Measurements from ENCODE around the gene EML6. TPM values are rescaled to one million over a fixed set of nuclear protein-coding genes. Genes with fewer than 3 reads are reported as not detected.

Gene EML6
- total and polyA plus RNA-seq, 2 experiments from 2014 or later, result 2.7 to 6.2 TPM

- Histone ChIP-seq H3K4me1 (ENCODE audit: insufficient read depth) (no peaks in the 10 kb centered on the region), H3K27me3 (ENCODE audit: insufficient read depth) (no peaks in the 10 kb centered on the region), H3K27ac (ENCODE audit: low read depth) (no peak overlapping the region), H2AFZ (no peak overlapping the region), H3K4me2 (no peak overlapping the region), H3K4me3 (no peak overlapping the region), H3K36me3 (ENCODE audit: insufficient read depth) (no peaks in the 10 kb centered on the region), H3K9me2 (ENCODE audit: insufficient read depth) (no peaks in the 10 kb centered on the region), H3K79me2 (replicated peaks; ENCODE audit: insufficient read depth) (no peaks in the 10 kb centered on the region), H4K20me1 (replicated peaks; ENCODE audit: insufficient read depth) (no peaks in the 10 kb centered on the region), H3F3A (replicated peaks; ENCODE audit: low read depth) (no peaks in the 10 kb centered on the region)
- H3K27me3 Mint-ChIP-seq (ENCODE audit: insufficient read depth, low read depth, poor library complexity), result peaks cover 2% of the 10 kb centered on the region
- TF ChIP-seq, protein P1, sequence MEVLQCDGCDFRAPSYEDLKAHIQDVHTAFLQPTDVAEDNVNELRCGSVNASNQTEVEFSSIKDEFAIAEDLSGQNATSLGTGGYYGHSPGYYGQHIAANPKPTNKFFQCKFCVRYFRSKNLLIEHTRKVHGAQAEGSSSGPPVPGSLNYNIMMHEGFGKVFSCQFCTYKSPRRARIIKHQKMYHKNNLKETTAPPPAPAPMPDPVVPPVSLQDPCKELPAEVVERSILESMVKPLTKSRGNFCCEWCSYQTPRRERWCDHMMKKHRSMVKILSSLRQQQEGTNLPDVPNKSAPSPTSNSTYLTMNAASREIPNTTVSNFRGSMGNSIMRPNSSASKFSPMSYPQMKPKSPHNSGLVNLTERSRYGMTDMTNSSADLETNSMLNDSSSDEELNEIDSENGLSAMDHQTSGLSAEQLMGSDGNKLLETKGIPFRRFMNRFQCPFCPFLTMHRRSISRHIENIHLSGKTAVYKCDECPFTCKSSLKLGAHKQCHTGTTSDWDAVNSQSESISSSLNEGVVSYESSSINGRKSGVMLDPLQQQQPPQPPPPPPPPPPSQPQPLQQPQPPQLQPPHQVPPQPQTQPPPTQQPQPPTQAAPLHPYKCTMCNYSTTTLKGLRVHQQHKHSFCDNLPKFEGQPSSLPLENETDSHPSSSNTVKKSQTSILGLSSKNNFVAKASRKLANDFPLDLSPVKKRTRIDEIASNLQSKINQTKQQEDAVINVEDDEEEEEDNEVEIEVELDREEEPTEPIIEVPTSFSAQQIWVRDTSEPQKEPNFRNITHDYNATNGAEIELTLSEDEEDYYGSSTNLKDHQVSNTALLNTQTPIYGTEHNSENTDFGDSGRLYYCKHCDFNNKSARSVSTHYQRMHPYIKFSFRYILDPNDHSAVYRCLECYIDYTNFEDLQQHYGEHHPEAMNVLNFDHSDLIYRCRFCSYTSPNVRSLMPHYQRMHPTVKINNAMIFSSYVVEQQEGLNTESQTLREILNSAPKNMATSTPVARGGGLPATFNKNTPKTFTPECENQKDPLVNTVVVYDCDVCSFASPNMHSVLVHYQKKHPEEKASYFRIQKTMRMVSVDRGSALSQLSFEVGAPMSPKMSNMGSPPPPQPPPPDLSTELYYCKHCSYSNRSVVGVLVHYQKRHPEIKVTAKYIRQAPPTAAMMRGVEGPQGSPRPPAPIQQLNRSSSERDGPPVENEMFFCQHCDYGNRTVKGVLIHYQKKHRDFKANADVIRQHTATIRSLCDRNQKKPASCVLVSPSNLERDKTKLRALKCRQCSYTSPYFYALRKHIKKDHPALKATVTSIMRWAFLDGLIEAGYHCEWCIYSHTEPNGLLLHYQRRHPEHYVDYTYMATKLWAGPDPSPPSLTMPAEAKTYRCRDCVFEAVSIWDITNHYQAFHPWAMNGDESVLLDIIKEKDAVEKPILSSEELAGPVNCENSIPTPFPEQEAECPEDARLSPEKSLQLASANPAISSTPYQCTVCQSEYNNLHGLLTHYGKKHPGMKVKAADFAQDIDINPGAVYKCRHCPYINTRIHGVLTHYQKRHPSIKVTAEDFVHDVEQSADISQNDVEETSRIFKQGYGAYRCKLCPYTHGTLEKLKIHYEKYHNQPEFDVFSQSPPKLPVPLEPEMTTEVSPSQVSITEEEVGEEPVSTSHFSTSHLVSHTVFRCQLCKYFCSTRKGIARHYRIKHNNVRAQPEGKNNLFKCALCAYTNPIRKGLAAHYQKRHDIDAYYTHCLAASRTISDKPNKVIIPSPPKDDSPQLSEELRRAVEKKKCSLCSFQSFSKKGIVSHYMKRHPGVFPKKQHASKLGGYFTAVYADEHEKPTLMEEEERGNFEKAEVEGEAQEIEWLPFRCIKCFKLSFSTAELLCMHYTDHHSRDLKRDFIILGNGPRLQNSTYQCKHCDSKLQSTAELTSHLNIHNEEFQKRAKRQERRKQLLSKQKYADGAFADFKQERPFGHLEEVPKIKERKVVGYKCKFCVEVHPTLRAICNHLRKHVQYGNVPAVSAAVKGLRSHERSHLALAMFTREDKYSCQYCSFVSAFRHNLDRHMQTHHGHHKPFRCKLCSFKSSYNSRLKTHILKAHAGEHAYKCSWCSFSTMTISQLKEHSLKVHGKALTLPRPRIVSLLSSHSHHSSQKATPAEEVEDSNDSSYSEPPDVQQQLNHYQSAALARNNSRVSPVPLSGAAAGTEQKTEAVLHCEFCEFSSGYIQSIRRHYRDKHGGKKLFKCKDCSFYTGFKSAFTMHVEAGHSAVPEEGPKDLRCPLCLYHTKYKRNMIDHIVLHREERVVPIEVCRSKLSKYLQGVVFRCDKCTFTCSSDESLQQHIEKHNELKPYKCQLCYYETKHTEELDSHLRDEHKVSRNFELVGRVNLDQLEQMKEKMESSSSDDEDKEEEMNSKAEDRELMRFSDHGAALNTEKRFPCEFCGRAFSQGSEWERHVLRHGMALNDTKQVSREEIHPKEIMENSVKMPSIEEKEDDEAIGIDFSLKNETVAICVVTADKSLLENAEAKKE (CRISPR knock-in tag; IDR thresholded peaks at IDR 0.05), result no peak
- no peak for TF ChIP-seq STAT1 (IDR thresholded peaks at IDR 0.05; ENCODE audit: unreplicated experiment)
- no peak for TF ChIP-seq ZNF331 (CRISPR knock-in tag; IDR thresholded peaks at IDR 0.05; ENCODE audit: low read depth)
- no peak for TF ChIP-seq CTCF (conservative IDR thresholded peaks at IDR 0.05; ENCODE audit: low read depth in 2 of 2)
- TF ChIP-seq, protein P2, sequence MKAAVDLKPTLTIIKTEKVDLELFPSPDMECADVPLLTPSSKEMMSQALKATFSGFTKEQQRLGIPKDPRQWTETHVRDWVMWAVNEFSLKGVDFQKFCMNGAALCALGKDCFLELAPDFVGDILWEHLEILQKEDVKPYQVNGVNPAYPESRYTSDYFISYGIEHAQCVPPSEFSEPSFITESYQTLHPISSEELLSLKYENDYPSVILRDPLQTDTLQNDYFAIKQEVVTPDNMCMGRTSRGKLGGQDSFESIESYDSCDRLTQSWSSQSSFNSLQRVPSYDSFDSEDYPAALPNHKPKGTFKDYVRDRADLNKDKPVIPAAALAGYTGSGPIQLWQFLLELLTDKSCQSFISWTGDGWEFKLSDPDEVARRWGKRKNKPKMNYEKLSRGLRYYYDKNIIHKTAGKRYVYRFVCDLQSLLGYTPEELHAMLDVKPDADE (IDR thresholded peaks at IDR 0.05), result no peak
- TF ChIP-seq REST (IDR thresholded peaks at IDR 0.05; ENCODE audit: unreplicated experiment), result no peak
- TF ChIP-seq JUNB (IDR thresholded peaks at IDR 0.05; ENCODE audit: unreplicated experiment), result no peak
- TF ChIP-seq CREB1 (CRISPR knock-in tag; IDR thresholded peaks at IDR 0.05; ENCODE audit: low read depth), result no peak
- TF ChIP-seq EZH2 (IDR thresholded peaks at IDR 0.05; ENCODE audit: low read depth, unreplicated experiment), result no peak
- no peak for TF ChIP-seq POLR2AphosphoS5 (IDR thresholded peaks at IDR 0.05; ENCODE audit: low read depth)
- no peak for TF ChIP-seq ZNF114 (CRISPR knock-in tag; IDR thresholded peaks at IDR 0.05)
- no peak for TF ChIP-seq EZH2phosphoT487 (IDR thresholded peaks at IDR 0.05; ENCODE audit: unreplicated experiment)
- TF ChIP-seq NANOG (IDR thresholded peaks at IDR 0.05; ENCODE audit: borderline replicate concordance), result no peak
- no peaks in the 10 kb centered on the region for H3K4me1 Mint-ChIP-seq
- no peaks in the 10 kb centered on the region for H3K36me3 Mint-ChIP-seq (ENCODE audit: low read depth)
- ATAC-seq (no peak), DNase-seq (ENCODE audit: low spot score) (no peak)
- no peak overlapping the region for H3K27ac Mint-ChIP-seq
- no peak overlapping the region for H3K4me3 Mint-ChIP-seq
- H3K9me3 Mint-ChIP-seq, result no peaks in the 10 kb centered on the region
Measured at GRCh38 chr2:54902763-54903162, 179.3 kb downstream of the EML6 start.

Measured in GM23338 (cell line).